ENCODE data around the gene MISP.
A peak's percentile ranks its signal among the peaks of the same experiment; 100 is the strongest.
"Not testable (repeated sequence)": the region's sequence is repeated elsewhere in the genome, so short reads cannot be mapped to it uniquely, and the experiment has no call there.

Gene MISP

GRCh38 chr19:750640-751423 is at the start of gene MISP:
MISP (plus strand) TSS chr19:751112; CDS start chr19:756947, 5,835 bp downstream.
- no peak for DNase-seq (ENCODE audit: low read depth in 1 of 2, low spot score in 1 of 2)

- DNase-seq (ENCODE audit: low read depth in 1 of 2, low spot score in 1 of 2): not testable (repeated sequence)
These were observed 48.1 kb upstream of the MISP start for GRCh38 chr19:702847-703246.

GRCh38 chr19:703329-703650 is 47.6 kb upstream of the MISP start:
- no peak for DNase-seq (ENCODE audit: low read depth in 1 of 2, low spot score in 1 of 2)

- peak in 1 of 2 donors; percentile 38 for DNase-seq (ENCODE audit: low read depth in 1 of 2, low spot score in 1 of 2)
These were observed 47.1 kb upstream of the MISP start for GRCh38 chr19:703651-704446.

GRCh38 chr19:704447-704741 is 46.5 kb upstream of the MISP start:
- no peak for DNase-seq (ENCODE audit: low read depth in 1 of 2, low spot score in 1 of 2)

- no peak for DNase-seq (ENCODE audit: low read depth in 1 of 2, low spot score in 1 of 2)
These were observed 42.5 kb upstream of the MISP start, which contains the start of gene PALM for GRCh38 chr19:708154-709143. PALM (plus strand) TSS chr19:708935; CDS start chr19:709147, 212 bp downstream.

- no peak for DNase-seq (ENCODE audit: low read depth in 1 of 2, low spot score in 1 of 2)
These were observed 41.5 kb upstream of the MISP start for GRCh38 chr19:709196-709964.

- no peak for DNase-seq (ENCODE audit: low read depth in 1 of 2, low spot score in 1 of 2)
These were observed 40.8 kb upstream of the MISP start for GRCh38 chr19:709965-710571.

GRCh38 chr19:710767-711166 is 40.1 kb upstream of the MISP start:
- no peak for DNase-seq (ENCODE audit: low read depth in 1 of 2, low spot score in 1 of 2)

- DNase-seq (ENCODE audit: low read depth in 1 of 2, low spot score in 1 of 2): no peak
These were observed 39.7 kb upstream of the MISP start for GRCh38 chr19:711254-711653.

- DNase-seq (ENCODE audit: low read depth in 1 of 2, low spot score in 1 of 2): no peak
These were observed 35.6 kb upstream of the MISP start for GRCh38 chr19:715347-715746.

- no peak for DNase-seq (ENCODE audit: low read depth in 1 of 2, low spot score in 1 of 2)
These were observed 32.5 kb upstream of the MISP start for GRCh38 chr19:718251-718951.

GRCh38 chr19:718991-719512 is 31.9 kb upstream of the MISP start:
- no peak for DNase-seq (ENCODE audit: low read depth in 1 of 2, low spot score in 1 of 2)

- no peak for DNase-seq (ENCODE audit: low read depth in 1 of 2, low spot score in 1 of 2)
These were observed 31.1 kb upstream of the MISP start for GRCh38 chr19:719636-720344.

- no peak for DNase-seq (ENCODE audit: low read depth in 1 of 2, low spot score in 1 of 2)
These were observed 30.4 kb upstream of the MISP start for GRCh38 chr19:720345-721160.

- no peak for DNase-seq (ENCODE audit: low read depth in 1 of 2, low spot score in 1 of 2)
These were observed 28.3 kb upstream of the MISP start for GRCh38 chr19:722553-723101.

- no peak for DNase-seq (ENCODE audit: low read depth in 1 of 2, low spot score in 1 of 2)
These were observed 27.7 kb upstream of the MISP start for GRCh38 chr19:723247-723646.

- DNase-seq (ENCODE audit: low read depth in 1 of 2, low spot score in 1 of 2): no peak
These were observed 27.2 kb upstream of the MISP start for GRCh38 chr19:723714-724113.

Measured in activated T-helper 1 cell treated with anti-CD3 and anti-CD28 coated beads, Interleukin-2, amount 50 U/mL, for 16 hours (primary cell).